Measurements from ENCODE around the gene PDHX.

PDHX gene

DNA sequence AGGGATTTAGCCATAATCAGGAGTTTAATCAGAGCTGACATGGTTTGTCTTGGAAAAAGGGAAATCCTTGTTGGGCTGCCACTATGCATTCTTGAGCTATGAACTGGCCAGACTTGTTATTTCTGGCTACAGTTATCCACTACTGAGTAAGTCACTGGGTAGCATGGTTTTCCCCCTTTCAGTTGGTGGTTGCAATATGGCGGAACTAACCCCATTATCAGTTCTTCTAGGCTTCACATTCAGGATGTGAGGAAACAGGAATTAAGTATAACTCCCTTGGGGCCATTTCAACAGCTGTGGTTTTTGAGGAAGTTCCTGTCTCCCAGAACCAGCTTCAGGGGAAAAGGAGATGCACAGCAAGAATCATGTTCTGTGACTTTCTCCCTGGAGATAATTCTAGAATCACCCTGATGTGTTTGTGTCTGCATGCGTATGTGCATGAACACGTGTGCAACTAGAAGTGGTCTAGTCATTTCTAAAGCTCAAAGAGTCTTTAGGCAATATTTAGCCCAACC lies 119.5 kb downstream of the PDHX start:
- no peak for TF ChIP-seq TCF12 (IDR thresholded peaks at IDR 0.05; ENCODE audit: low read depth)

- TF ChIP-seq TAF1 (IDR thresholded peaks at IDR 0.05; ENCODE audit: low read depth), result no peak
- TF ChIP-seq EP300 (IDR thresholded peaks at IDR 0.05; ENCODE audit: borderline replicate concordance), result no peak
- TF ChIP-seq EGR1 (IDR thresholded peaks at IDR 0.05), result no peak
- no peak for TF ChIP-seq NFIC (IDR thresholded peaks at IDR 0.05)
- TF ChIP-seq REST (IDR thresholded peaks at IDR 0.05; ENCODE audit: low read depth), result no peak
- no peak for TF ChIP-seq RAD21 (IDR thresholded peaks at IDR 0.05; ENCODE audit: low read depth)
- no peak for TF ChIP-seq YY1 (IDR thresholded peaks at IDR 0.05; ENCODE audit: low read depth)
- no peak for TF ChIP-seq CREB1 (IDR thresholded peaks at IDR 0.05; ENCODE audit: low read depth)
- no peak for TF ChIP-seq MAX (IDR thresholded peaks at IDR 0.05)
- TF ChIP-seq CEBPB (IDR thresholded peaks at IDR 0.05), result no peak
- TF ChIP-seq TCF12 (IDR thresholded peaks at IDR 0.05; ENCODE audit: low read depth), result no peak
- TF ChIP-seq FOXM1 (IDR thresholded peaks at IDR 0.05; ENCODE audit: borderline replicate concordance, low read depth), result no peak
Measured at GRCh38 chr11:35036639-35037038, 120.2 kb downstream of the PDHX start.

- TF ChIP-seq CEBPB (IDR thresholded peaks at IDR 0.05) (no peak), CREB1 (IDR thresholded peaks at IDR 0.05; ENCODE audit: low read depth) (no peak), EGR1 (IDR thresholded peaks at IDR 0.05) (no peak), RAD21 (IDR thresholded peaks at IDR 0.05; ENCODE audit: low read depth) (no peak), EP300 (IDR thresholded peaks at IDR 0.05; ENCODE audit: borderline replicate concordance) (no peak), USF1 (IDR thresholded peaks at IDR 0.05) (no peak), MAX (IDR thresholded peaks at IDR 0.05) (no peak)
Measured at GRCh38 chr11:35038211-35038928, 122.0 kb downstream of the PDHX start.

GRCh38 chr11:35039076-35039475 lies 122.7 kb downstream of the PDHX start:
- no peak for TF ChIP-seq EGR1 (IDR thresholded peaks at IDR 0.05)
- TF ChIP-seq RAD21 (IDR thresholded peaks at IDR 0.05; ENCODE audit: low read depth), result no peak
- TF ChIP-seq YY1 (IDR thresholded peaks at IDR 0.05; ENCODE audit: low read depth), result no peak

DNA sequence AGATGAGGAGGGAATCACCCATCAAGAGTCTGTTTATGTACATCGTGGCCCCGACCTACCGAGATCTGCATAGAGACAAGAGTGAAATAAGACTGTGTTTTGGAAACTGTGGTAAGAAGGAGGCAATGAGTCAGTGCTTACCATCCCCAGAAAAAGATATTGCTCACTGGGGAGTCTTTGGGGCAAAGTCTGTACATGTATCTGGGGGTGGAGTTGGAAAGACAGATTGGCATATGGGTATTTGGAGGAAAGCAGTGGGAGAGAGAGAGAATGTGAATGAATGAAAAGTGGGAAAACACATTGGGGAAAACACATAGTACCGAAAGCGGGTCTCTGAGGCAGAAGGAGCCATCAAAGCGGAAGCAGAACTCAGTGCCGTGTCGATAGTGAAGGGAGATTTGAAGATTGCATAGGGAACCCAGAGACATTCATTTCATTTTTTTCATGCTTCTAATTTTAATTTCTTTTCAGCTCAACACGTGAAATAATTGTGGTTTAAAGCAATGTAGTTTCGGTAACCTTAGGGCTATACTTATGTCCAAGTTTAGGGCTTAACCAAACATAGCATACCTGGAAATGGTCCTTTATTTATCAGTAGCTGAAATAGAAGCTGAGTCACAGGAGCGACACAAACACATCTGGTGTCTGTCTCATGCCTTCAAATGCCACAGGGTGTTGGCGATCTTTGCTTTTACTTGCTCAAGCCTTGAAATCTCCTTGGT lies 124.0 kb downstream of the PDHX start:
- TF ChIP-seq EP300 (IDR thresholded peaks at IDR 0.05; ENCODE audit: borderline replicate concordance), result no peak
- TF ChIP-seq REST (IDR thresholded peaks at IDR 0.05; ENCODE audit: low read depth), result no peak
- no peak for TF ChIP-seq TCF12 (IDR thresholded peaks at IDR 0.05; ENCODE audit: low read depth)
- no peak for TF ChIP-seq CREB1 (IDR thresholded peaks at IDR 0.05; ENCODE audit: low read depth)
- no peak for TF ChIP-seq FOXM1 (IDR thresholded peaks at IDR 0.05; ENCODE audit: borderline replicate concordance, low read depth)
- TF ChIP-seq ZBTB7A (IDR thresholded peaks at IDR 0.05; ENCODE audit: low read depth), result no peak
- TF ChIP-seq TEAD4 (IDR thresholded peaks at IDR 0.05), result no peak

GRCh38 chr11:35041070-35041554 lies 124.7 kb downstream of the PDHX start:
- no peak for TF ChIP-seq USF1 (IDR thresholded peaks at IDR 0.05)
- no peak for TF ChIP-seq YY1 (IDR thresholded peaks at IDR 0.05; ENCODE audit: low read depth)
- TF ChIP-seq RAD21 (IDR thresholded peaks at IDR 0.05; ENCODE audit: low read depth), result no peak
- no peak for TF ChIP-seq ZBTB7A (IDR thresholded peaks at IDR 0.05; ENCODE audit: low read depth)
- no peak for TF ChIP-seq EGR1 (IDR thresholded peaks at IDR 0.05)
- TF ChIP-seq CEBPB (IDR thresholded peaks at IDR 0.05), result no peak

Data from Ishikawa (cell line).